Ovary (tissue), 3 donors: ENCODE data around the gene HYOU1.

ENCODE experiments used
- EP300 ChIP-seq: sonication (generic); formaldehyde crosslinking; IDR thresholded peaks from one replicate; pipeline ENCODE4 v1.6.1; 2017; ENCODE audit warnings: antibody characterized with exemption
- POLR2A ChIP-seq: fragments of 450-650 bp; IDR thresholded peaks from one replicate; pipeline ENCODE4 v1.6.1; 2017; ENCODE audit warnings: antibody characterized with exemption, mild to moderate bottlenecking, moderate library complexity
- TF ChIP-seq, protein P1 (sequence below), 3 donors: fragments of 450-650 bp in 2 of 3; fragments of 200-600 bp in 1 of 3; IDR thresholded peaks; one replicate each; pipeline versions ENCODE4 v1.5.1 to v1.8.0; 2016 to 2022; ENCODE audit warnings: antibody characterized with exemption in 3 of 3, mild to moderate bottlenecking in 1 of 3
- donor health status: DM: no; HTN: no; CAD: no.

GRCh38 chr11:119094816-119095065, 37.7 kb upstream of the HYOU1 start:
- TF ChIP-seq, protein P1, sequence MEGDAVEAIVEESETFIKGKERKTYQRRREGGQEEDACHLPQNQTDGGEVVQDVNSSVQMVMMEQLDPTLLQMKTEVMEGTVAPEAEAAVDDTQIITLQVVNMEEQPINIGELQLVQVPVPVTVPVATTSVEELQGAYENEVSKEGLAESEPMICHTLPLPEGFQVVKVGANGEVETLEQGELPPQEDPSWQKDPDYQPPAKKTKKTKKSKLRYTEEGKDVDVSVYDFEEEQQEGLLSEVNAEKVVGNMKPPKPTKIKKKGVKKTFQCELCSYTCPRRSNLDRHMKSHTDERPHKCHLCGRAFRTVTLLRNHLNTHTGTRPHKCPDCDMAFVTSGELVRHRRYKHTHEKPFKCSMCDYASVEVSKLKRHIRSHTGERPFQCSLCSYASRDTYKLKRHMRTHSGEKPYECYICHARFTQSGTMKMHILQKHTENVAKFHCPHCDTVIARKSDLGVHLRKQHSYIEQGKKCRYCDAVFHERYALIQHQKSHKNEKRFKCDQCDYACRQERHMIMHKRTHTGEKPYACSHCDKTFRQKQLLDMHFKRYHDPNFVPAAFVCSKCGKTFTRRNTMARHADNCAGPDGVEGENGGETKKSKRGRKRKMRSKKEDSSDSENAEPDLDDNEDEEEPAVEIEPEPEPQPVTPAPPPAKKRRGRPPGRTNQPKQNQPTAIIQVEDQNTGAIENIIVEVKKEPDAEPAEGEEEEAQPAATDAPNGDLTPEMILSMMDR (IDR thresholded peaks at IDR 0.05) = peak in 1 of 3 donors; percentile 68
- TF ChIP-seq EP300 (no peak), POLR2A (no peak)
